ENCODE results near the gene AHSP. TPM values are rescaled to one million over a fixed set of nuclear protein-coding genes. Genes with fewer than 3 reads are reported as not detected.
A peak's percentile ranks its signal among the peaks of the same experiment; 100 is the strongest.
"Not testable (repeated sequence)": the region's sequence is repeated elsewhere in the genome, so short reads cannot be mapped to it uniquely, and the experiment has no call there.

AHSP gene
- total RNA-seq, 4 donors from 2014 or later: 1.2 TPM; not detected in 3

- intact Hi-C loops (cut with DNase I): no loop called here
- no peak overlapping the region for H3K4me3 ChIP-seq
- H3K36me3 ChIP-seq: no peaks in the 10 kb centered on the region
- TF ChIP-seq EP300 (IDR thresholded peaks at IDR 0.05) (no peak), POLR2A (IDR thresholded peaks at IDR 0.05; ENCODE audit: low read depth) (no peak), POLR2AphosphoS5 (IDR thresholded peaks at IDR 0.05) (no peak)
- DNase-seq (ENCODE audit: extremely low spot score): no peak
- H3K4me1 ChIP-seq: no peaks in the 10 kb centered on the region
- WGBS: 72% methylated on average over 3 of the region's 3 CpGs
- no peak overlapping the region for H3K27ac ChIP-seq (replicated peaks in 1 of 4)
- no peaks in the 10 kb centered on the region for H3K9me3 ChIP-seq
- H3K27me3 ChIP-seq: no peaks in the 10 kb centered on the region
Observed at GRCh38 chr16:31521368-31521767, 6.3 kb upstream of the AHSP start.

GRCh38 chr16:31522071-31522470 is 5.6 kb upstream of the AHSP start:
- H3K4me1 ChIP-seq: no peaks in the 10 kb centered on the region
- 87% methylated on average over 6 of the region's 6 CpGs for WGBS
- no peaks in the 10 kb centered on the region for H3K36me3 ChIP-seq
- no peaks in the 10 kb centered on the region for H3K27me3 ChIP-seq
- H3K27ac ChIP-seq (replicated peaks in 1 of 4): no peak overlapping the region
- H3K9me3 ChIP-seq: no peaks in the 10 kb centered on the region
- no peak for TF ChIP-seq POLR2AphosphoS5 (IDR thresholded peaks at IDR 0.05)
- no peak for TF ChIP-seq CTCF (IDR thresholded peaks at IDR 0.05)
- no peak for TF ChIP-seq EP300 (IDR thresholded peaks at IDR 0.05)
- no peak for TF ChIP-seq POLR2A (IDR thresholded peaks at IDR 0.05; ENCODE audit: low read depth)
- intact Hi-C loops (cut with DNase I): no loop called here
- no peak for DNase-seq (ENCODE audit: extremely low spot score)
- no peak overlapping the region for H3K4me3 ChIP-seq

GRCh38 chr16:31523768-31524167 is 3.9 kb upstream of the AHSP start:
- H3K9me3 ChIP-seq; H3K36me3 ChIP-seq; H3K27ac ChIP-seq (replicated peaks in 1 of 4); H3K4me3 ChIP-seq; H3K4me1 ChIP-seq; DNase-seq (ENCODE audit: extremely low spot score); intact Hi-C loops (cut with DNase I): not testable (repeated sequence)
- WGBS: no CpG with 5 or more reads among the region's 6 CpGs
- H3K27me3 ChIP-seq: peaks cover 0 to 13% (median 0%) of the 10 kb centered on the region in 4 donors

- Histone ChIP-seq H3K36me3 (no peaks in the 10 kb centered on the region), H3K4me3 (no peak overlapping the region), H3K27me3 (peaks cover 0 to 27% (median 0%) of the 10 kb centered on the region in 4 donors), H3K27ac (replicated peaks in 1 of 4) (no peak overlapping the region), H3K4me1 (peaks cover 2 to 17% (median 16%) of the 10 kb centered on the region in 4 donors), H3K9me3 (no peaks in the 10 kb centered on the region)
- 84% methylated on average over 3 of the region's 3 CpGs for WGBS
- no peak for DNase-seq (ENCODE audit: extremely low spot score)
- intact Hi-C loops (cut with DNase I): no loop called here
- TF ChIP-seq POLR2A (IDR thresholded peaks at IDR 0.05; ENCODE audit: low read depth): no peak
- TF ChIP-seq POLR2AphosphoS5 (IDR thresholded peaks at IDR 0.05): no peak
- TF ChIP-seq EP300 (IDR thresholded peaks at IDR 0.05): no peak
- TF ChIP-seq CTCF (IDR thresholded peaks at IDR 0.05): no peak
Observed at GRCh38 chr16:31525113-31525512, 2.6 kb upstream of the AHSP start.

- Histone ChIP-seq H3K36me3 (no peaks in the 10 kb centered on the region), H3K4me1 (peaks cover 2 to 17% (median 17%) of the 10 kb centered on the region in 4 donors), H3K27me3 (peaks cover 0 to 43% (median 0%) of the 10 kb centered on the region in 4 donors), H3K9me3 (no peaks in the 10 kb centered on the region), H3K4me3 (peak overlapping the region; percentile 46 to 61 (median 50)), H3K27ac (replicated peaks in 1 of 4) (peak overlapping the region in 2 of 4 donors; percentile 10 to 62)
- no peak for DNase-seq (ENCODE audit: extremely low spot score)
- 34% methylated on average over 9 of the region's 11 CpGs for WGBS
- intact Hi-C loops (cut with DNase I): no loop called here
- TF ChIP-seq EP300 (IDR thresholded peaks at IDR 0.05): no peak
- no peak for TF ChIP-seq CTCF (IDR thresholded peaks at IDR 0.05)
- no peak for TF ChIP-seq POLR2AphosphoS5 (IDR thresholded peaks at IDR 0.05)
- no peak for TF ChIP-seq POLR2A (IDR thresholded peaks at IDR 0.05; ENCODE audit: low read depth)
Observed at GRCh38 chr16:31528523-31529107, 915 bp downstream of the AHSP start.

All from esophagus muscularis mucosa (tissue), 4 donors.